Peyer's patch (tissue), 4 donors: ENCODE data around the gene BASP1. TPM values are rescaled to one million over a fixed set of nuclear protein-coding genes. Genes with fewer than 3 reads are reported as not detected.
"Not testable (repeated sequence)": the region's sequence is repeated elsewhere in the genome, so short reads cannot be mapped to it uniquely, and the experiment has no call there.

ENCODE experiments used
- DNase-seq, 3 donors: peaks; one replicate each; pipeline ENCODE4 v3.0.0-alpha.2; 2017 to 2019
- H3K27ac ChIP-seq, 4 donors: fragments of 200-600 bp; sonication (generic); one replicate each; pipeline ENCODE4 v1.5.1; 2016 to 2019
- H3K27me3 ChIP-seq, 2 donors: fragments of 200-600 bp; sonication (generic); one replicate each; pipeline ENCODE4 v1.5.1; 2019
- H3K36me3 ChIP-seq, 3 donors: fragments of 200-600 bp; sonication (generic); one replicate each; pipeline ENCODE4 v1.5.1; 2016 to 2019
- H3K4me1 ChIP-seq, 4 donors: fragments of 200-600 bp; sonication (generic); one replicate each; pipeline ENCODE4 v1.5.1; 2016 to 2019
- H3K4me3 ChIP-seq, 4 donors: fragments of 200-600 bp; sonication (generic); 1 replicate in 3 of 4; 2 replicates in 1 of 4; pipeline ENCODE4 v1.5.1; 2016 to 2019; ENCODE audit warnings: mild to moderate bottlenecking in 1 of 4
- H3K9me3 ChIP-seq, 4 donors: fragments of 200-600 bp; sonication (generic); one replicate each; pipeline ENCODE4 v1.5.1; 2016 to 2019; ENCODE audit warnings: mild to moderate bottlenecking in 1 of 4
- POLR2A ChIP-seq, 2 donors: fragments of 450-650 bp; IDR thresholded peaks; one replicate each; pipeline ENCODE4 v1.5.1; 2017; ENCODE audit warnings: antibody characterized with exemption in 2 of 2, mild to moderate bottlenecking in 2 of 2, moderate library complexity in 2 of 2
- total RNA-seq, 4 donors: library from RNA; depleted of rRNA; stranded (reverse); fragments of >200 nt; gene quantifications; one replicate each; pipeline ENCODE4 v1.1.0, GENCODE V29; 2016
- TF ChIP-seq, protein P1 (sequence below), 6 experiments: fragments of 450-650 bp in 4 of 6; fragments of 200-600 bp in 2 of 6; sonication (generic) in 1 of 6; IDR thresholded peaks; one replicate each; pipeline ENCODE4 v1.5.1; 2017 to 2019; ENCODE audit warnings: antibody characterized with exemption in 6 of 6, mild to moderate bottlenecking in 3 of 6, moderate library complexity in 1 of 6

Gene BASP1
- total RNA-seq, 4 donors from 2014 or later: 6.7 to 39.6 (median 8.0) TPM; not detected in 1

DNA sequence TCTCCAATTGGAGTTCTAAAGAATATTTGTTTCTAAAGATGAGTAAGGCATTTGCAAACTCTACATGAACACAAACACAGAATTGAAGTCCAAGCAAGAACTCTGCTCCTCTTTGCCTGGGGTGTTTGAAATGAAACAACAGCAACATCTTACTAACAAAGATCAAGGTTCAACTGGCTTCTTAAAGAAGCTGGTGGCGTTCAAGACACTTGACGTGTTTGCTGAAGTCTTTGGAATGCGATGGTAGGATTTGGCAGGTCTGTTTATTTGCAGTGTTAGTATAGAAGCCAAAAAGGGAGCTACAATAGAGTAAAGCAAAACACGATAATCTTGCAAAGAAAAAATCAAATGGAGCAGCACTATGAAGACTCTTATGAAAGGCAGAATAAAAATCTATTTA lies 94.9 kb downstream of the BASP1 start:
- Histone ChIP-seq H3K27ac (no peak overlapping the region), H3K36me3 (no peaks in the 10 kb centered on the region), H3K4me3 (no peak overlapping the region), H3K27me3 (no peaks in the 10 kb centered on the region), H3K4me1 (no peaks in the 10 kb centered on the region), H3K9me3 (no peaks in the 10 kb centered on the region)
- no peak for TF ChIP-seq POLR2A (IDR thresholded peaks at IDR 0.05)
- TF ChIP-seq, protein P1, sequence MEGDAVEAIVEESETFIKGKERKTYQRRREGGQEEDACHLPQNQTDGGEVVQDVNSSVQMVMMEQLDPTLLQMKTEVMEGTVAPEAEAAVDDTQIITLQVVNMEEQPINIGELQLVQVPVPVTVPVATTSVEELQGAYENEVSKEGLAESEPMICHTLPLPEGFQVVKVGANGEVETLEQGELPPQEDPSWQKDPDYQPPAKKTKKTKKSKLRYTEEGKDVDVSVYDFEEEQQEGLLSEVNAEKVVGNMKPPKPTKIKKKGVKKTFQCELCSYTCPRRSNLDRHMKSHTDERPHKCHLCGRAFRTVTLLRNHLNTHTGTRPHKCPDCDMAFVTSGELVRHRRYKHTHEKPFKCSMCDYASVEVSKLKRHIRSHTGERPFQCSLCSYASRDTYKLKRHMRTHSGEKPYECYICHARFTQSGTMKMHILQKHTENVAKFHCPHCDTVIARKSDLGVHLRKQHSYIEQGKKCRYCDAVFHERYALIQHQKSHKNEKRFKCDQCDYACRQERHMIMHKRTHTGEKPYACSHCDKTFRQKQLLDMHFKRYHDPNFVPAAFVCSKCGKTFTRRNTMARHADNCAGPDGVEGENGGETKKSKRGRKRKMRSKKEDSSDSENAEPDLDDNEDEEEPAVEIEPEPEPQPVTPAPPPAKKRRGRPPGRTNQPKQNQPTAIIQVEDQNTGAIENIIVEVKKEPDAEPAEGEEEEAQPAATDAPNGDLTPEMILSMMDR (IDR thresholded peaks at IDR 0.05): no peak
- DNase-seq: no peak

DNA sequence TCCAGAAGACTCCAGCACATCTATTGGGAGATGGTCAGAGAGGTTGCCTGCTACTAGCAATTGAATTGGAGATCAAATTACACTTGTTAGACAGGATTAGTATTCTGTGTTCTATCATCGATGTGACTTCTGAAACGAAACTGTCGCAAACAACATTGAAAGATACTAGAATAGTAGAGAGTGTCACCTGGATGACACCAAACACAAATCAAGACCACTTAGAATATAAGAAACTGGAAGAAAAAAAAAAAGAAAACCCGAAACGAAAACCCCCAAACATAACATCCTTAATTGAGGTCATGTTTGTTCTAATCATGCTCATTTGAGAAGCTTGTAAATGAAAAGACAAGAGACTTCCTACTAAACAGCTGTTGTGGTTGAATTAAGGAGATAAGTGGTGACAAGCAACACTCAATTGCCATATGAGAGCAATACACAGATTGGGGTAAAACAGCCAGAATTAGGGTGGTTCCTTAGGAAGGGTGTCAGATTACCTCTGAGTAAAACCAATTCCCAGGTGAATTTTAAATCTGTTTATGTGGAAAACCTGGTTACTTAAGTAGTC lies 97.6 kb downstream of the BASP1 start:
- TF ChIP-seq, protein P1 (IDR thresholded peaks at IDR 0.05): no peak
- TF ChIP-seq POLR2A (IDR thresholded peaks at IDR 0.05): no peak
- no peaks in the 10 kb centered on the region for H3K27me3 ChIP-seq
- H3K36me3 ChIP-seq: no peaks in the 10 kb centered on the region
- no peak for DNase-seq
- H3K4me1 ChIP-seq: no peaks in the 10 kb centered on the region
- no peak overlapping the region for H3K4me3 ChIP-seq
- no peaks in the 10 kb centered on the region for H3K9me3 ChIP-seq
- H3K27ac ChIP-seq: no peak overlapping the region

DNA sequence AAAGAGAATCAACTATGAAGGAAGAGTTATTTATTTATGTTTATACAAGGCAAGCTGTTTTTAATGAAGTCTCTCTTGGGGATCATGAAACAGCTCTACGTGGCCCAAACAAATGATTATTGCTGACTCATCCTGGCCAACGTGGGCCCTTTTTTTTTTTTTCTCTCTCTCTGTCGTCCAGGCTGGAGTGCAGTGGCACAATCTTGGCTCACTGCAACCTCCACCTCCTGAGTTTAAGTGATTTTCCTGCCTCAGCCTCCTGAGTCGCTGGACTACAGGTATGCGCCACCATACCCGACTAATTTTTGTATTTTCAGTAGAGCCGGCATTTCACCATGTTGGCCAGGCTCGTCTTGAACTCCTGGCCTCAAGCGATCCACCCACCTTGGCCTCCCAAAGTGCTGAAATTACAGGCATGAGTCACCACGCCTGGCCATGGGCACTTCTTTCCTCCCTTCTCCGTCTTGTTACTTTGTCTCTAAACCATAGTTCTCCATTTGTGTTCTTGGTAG lies 98.3 kb downstream of the BASP1 start:
- H3K9me3 ChIP-seq: no peaks in the 10 kb centered on the region
- no peaks in the 10 kb centered on the region for H3K4me1 ChIP-seq
- no peaks in the 10 kb centered on the region for H3K27me3 ChIP-seq
- no peaks in the 10 kb centered on the region for H3K36me3 ChIP-seq
- H3K4me3 ChIP-seq: no peak overlapping the region
- no peak for DNase-seq
- no peak overlapping the region for H3K27ac ChIP-seq
- TF ChIP-seq, protein P1 (IDR thresholded peaks at IDR 0.05): no peak
- TF ChIP-seq POLR2A (IDR thresholded peaks at IDR 0.05): no peak

DNA sequence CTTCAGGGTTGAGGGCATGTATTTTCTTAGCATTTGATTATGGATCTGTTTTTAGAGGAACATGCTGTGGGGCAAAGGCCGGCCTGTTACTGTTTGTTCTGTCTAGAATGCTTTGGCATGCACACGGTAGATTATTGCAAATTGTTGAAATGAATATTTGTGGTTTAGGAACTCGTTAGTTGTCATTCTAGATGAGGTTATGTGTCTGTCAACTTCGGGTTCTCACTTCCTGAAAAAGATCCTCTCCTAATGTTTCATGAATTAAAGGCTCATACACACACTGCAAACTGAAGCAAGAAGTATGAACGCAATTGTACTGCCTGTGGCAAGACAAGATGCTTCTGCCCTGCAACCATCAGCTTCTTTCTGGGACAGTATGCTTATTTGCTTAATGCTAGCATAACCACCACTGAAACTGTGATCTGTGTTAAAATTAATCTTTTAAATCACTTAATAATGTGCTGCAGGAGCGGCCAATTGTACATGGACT lies 99.6 kb downstream of the BASP1 start:
- no peaks in the 10 kb centered on the region for H3K4me1 ChIP-seq
- H3K9me3 ChIP-seq: no peaks in the 10 kb centered on the region
- H3K27me3 ChIP-seq: no peaks in the 10 kb centered on the region
- peak in 1 of 3 donors; percentile 25 for DNase-seq
- no peaks in the 10 kb centered on the region for H3K36me3 ChIP-seq
- H3K4me3 ChIP-seq: no peak overlapping the region
- TF ChIP-seq, protein P1 (IDR thresholded peaks at IDR 0.05): no peak
- TF ChIP-seq POLR2A (IDR thresholded peaks at IDR 0.05): no peak
- H3K27ac ChIP-seq: peak overlapping the region in 1 of 4 donors; percentile 22

DNA sequence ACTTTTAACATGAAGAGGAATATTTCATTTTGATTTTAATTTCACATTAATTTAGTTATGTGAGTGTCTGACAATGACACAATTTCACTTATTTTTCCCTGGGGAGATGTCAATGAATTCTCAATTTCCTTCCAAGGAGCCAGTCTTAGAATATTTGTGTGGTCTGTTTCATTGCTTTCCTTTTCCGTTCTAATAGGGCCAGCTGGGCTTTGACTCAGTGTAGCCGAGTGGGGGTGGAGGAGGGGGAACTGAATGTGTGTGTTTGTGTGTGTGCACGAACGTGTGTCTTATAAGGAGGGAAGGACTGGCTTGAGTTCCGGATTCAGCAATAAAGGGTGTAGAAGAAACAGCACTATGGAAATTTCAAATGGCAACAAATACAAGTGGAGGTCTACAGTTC lies 100.0 kb downstream of the BASP1 start:
- H3K4me1 ChIP-seq: no peaks in the 10 kb centered on the region
- no peaks in the 10 kb centered on the region for H3K9me3 ChIP-seq
- no peak for TF ChIP-seq POLR2A (IDR thresholded peaks at IDR 0.05)
- TF ChIP-seq, protein P1 (IDR thresholded peaks at IDR 0.05): no peak
- H3K36me3 ChIP-seq: no peaks in the 10 kb centered on the region
- DNase-seq: peak in 2 of 3 donors; percentile 50 to 63
- peak overlapping the region in 1 of 4 donors; percentile 22 for H3K27ac ChIP-seq
- H3K4me3 ChIP-seq: no peak overlapping the region
- H3K27me3 ChIP-seq: no peaks in the 10 kb centered on the region

DNA sequence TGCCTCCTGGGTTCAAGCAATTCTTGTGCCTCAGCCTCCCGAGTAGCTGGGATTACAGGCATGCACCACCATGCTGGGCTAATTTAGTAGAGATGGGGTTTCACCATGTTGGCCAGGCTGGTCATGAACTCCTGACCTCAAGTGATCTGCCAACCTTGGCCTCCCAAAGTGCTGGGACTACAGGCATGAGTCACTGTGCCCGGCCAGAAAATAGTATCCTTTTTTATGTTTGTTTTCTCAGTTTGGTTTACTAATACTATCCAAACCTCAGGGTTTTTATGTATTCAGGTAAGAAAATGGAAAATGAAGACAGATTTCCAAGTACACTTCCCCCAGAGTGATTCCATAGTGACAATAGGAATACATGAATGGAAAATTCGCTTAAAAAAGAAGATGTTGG lies 101.7 kb downstream of the BASP1 start:
- DNase-seq: not testable (repeated sequence)

More for the DNA sequence above, 101.7 kb downstream of the BASP1 start:
- H3K4me1 ChIP-seq, H3K27me3 ChIP-seq, H3K36me3 ChIP-seq, H3K4me3 ChIP-seq, H3K9me3 ChIP-seq: not testable (repeated sequence)
- H3K27ac ChIP-seq: peak overlapping the region in 1 of 4 donors; percentile 40
